ENCODE measurements around the gene EBF3.

- TF ChIP-seq, protein P1, sequence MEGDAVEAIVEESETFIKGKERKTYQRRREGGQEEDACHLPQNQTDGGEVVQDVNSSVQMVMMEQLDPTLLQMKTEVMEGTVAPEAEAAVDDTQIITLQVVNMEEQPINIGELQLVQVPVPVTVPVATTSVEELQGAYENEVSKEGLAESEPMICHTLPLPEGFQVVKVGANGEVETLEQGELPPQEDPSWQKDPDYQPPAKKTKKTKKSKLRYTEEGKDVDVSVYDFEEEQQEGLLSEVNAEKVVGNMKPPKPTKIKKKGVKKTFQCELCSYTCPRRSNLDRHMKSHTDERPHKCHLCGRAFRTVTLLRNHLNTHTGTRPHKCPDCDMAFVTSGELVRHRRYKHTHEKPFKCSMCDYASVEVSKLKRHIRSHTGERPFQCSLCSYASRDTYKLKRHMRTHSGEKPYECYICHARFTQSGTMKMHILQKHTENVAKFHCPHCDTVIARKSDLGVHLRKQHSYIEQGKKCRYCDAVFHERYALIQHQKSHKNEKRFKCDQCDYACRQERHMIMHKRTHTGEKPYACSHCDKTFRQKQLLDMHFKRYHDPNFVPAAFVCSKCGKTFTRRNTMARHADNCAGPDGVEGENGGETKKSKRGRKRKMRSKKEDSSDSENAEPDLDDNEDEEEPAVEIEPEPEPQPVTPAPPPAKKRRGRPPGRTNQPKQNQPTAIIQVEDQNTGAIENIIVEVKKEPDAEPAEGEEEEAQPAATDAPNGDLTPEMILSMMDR (IDR thresholded peaks at IDR 0.05; ENCODE audit: low read depth, low read length), result no peak
- no peak for TF ChIP-seq EZH2phosphoT487 (IDR thresholded peaks at IDR 0.05; ENCODE audit: low read depth)
These were observed 50.9 kb downstream of the EBF3 start for GRCh38 chr10:129912986-129913695.
